Measurements from ENCODE around the gene GATC. TPM values are rescaled to one million over a fixed set of nuclear protein-coding genes. Genes with fewer than 3 reads are reported as not detected.
"Not testable (repeated sequence)": the region's sequence is repeated elsewhere in the genome, so short reads cannot be mapped to it uniquely, and the experiment has no call there.

Gene GATC
- total RNA-seq, 1 experiment from 2014 or later: 19.8 TPM

GRCh38 chr12:120421701-120422100 is 24.5 kb upstream of the GATC start:
- Histone ChIP-seq H3K36me3 (replicated peaks; ENCODE audit: control insufficient read depth, insufficient read depth, low read length) (no peaks in the 10 kb centered on the region), H3K4me3 (ENCODE audit: insufficient read depth, low read depth, low read length) (no peak overlapping the region), H3K27me3 (ENCODE audit: control insufficient read depth, insufficient read depth, low read length) (no peaks in the 10 kb centered on the region; the same call in 1 of the 2 replicates)
- no peak for DNase-seq

GRCh38 chr12:120422892-120423456 is 23.3 kb upstream of the GATC start:
- Histone ChIP-seq H3K4me3 (ENCODE audit: insufficient read depth, low read depth, low read length) (no peak overlapping the region), H3K36me3 (replicated peaks; ENCODE audit: control insufficient read depth, insufficient read depth, low read length) (no peaks in the 10 kb centered on the region), H3K27me3 (ENCODE audit: control insufficient read depth, insufficient read depth, low read length) (no peaks in the 10 kb centered on the region; the same call in 1 of the 2 replicates)
- no peak for DNase-seq

DNA sequence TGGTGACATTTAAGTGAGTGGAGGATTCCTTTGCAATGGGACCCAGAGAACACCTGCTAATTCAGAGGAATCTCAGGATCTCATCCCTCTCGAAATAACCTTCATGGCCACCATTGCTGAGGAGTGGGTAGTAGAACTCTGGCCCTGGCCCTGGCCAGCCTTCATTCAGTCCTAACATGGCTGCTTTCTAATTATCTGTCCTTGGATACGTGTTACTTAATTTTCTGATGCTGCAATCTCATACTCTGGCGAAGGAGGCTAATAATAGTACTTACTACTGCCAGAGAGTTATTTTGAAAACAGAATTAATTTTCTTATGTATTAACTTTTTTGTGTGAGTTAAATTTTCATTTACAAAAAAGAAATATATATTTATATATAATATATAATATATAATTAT is 20.4 kb upstream of the GATC start:
- Histone ChIP-seq H3K27me3 (ENCODE audit: control insufficient read depth, insufficient read depth, low read length) (no peaks in the 10 kb centered on the region; the same call in 1 of the 2 replicates), H3K4me3 (ENCODE audit: insufficient read depth, low read depth, low read length) (no peak overlapping the region), H3K36me3 (replicated peaks; ENCODE audit: control insufficient read depth, insufficient read depth, low read length) (no peaks in the 10 kb centered on the region)
- DNase-seq: no peak

- no peak for DNase-seq
- H3K4me3 ChIP-seq (ENCODE audit: insufficient read depth, low read depth, low read length): no peak overlapping the region
- H3K27me3 ChIP-seq (ENCODE audit: control insufficient read depth, insufficient read depth, low read length): no peaks in the 10 kb centered on the region
- no peaks in the 10 kb centered on the region for H3K36me3 ChIP-seq (replicated peaks; ENCODE audit: control insufficient read depth, insufficient read depth, low read length)
Observed at GRCh38 chr12:120428597-120429229, 17.5 kb upstream of the GATC start.

- Histone ChIP-seq H3K27me3 (ENCODE audit: control insufficient read depth, insufficient read depth, low read length) (no peaks in the 10 kb centered on the region), H3K36me3 (replicated peaks; ENCODE audit: control insufficient read depth, insufficient read depth, low read length) (no peaks in the 10 kb centered on the region), H3K4me3 (ENCODE audit: insufficient read depth, low read depth, low read length) (no peak overlapping the region)
- no peak for DNase-seq
Observed at GRCh38 chr12:120429368-120429767, 16.9 kb upstream of the GATC start.

DNA sequence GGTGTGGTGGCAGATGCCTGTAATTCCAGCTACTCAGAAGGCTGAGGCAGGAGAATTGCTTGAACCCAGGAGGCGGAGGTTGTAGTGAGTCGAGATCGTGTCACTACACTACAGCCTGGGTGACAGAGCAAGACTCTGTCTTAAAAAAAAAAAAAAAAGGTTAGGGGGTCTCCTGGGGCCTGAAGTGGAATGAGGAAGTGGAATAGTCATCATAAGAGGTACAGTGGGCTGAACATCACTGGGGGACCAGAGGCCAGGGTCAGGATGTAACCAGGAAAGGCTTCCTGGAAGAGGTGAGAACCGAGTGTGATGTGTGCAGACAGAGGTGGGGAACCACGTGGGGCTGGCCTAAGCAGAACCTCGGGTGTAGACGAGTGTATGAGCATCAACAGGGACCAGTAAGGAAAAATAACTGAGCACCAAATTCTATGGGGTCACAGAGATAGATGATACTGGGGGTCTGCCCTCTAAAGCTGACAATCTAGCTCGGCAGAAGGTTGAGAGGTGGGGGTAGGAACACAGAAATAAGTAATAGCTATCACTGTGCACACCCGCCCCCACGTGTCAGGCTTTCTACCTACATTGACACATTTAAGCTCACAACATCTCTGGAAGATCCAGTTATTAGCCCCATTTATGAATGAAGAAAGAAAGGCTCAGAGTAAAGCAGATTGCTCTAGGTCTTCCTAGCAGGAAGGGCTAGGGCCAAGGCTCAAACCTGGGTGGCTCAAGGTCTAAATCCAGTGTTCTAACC is 13.3 kb upstream of the GATC start:
- no peak overlapping the region for H3K4me3 ChIP-seq (ENCODE audit: insufficient read depth, low read depth, low read length)
- no peaks in the 10 kb centered on the region for H3K36me3 ChIP-seq (replicated peaks; ENCODE audit: control insufficient read depth, insufficient read depth, low read length)
- DNase-seq: no peak
- no peaks in the 10 kb centered on the region for H3K27me3 ChIP-seq (ENCODE audit: control insufficient read depth, insufficient read depth, low read length)

DNA sequence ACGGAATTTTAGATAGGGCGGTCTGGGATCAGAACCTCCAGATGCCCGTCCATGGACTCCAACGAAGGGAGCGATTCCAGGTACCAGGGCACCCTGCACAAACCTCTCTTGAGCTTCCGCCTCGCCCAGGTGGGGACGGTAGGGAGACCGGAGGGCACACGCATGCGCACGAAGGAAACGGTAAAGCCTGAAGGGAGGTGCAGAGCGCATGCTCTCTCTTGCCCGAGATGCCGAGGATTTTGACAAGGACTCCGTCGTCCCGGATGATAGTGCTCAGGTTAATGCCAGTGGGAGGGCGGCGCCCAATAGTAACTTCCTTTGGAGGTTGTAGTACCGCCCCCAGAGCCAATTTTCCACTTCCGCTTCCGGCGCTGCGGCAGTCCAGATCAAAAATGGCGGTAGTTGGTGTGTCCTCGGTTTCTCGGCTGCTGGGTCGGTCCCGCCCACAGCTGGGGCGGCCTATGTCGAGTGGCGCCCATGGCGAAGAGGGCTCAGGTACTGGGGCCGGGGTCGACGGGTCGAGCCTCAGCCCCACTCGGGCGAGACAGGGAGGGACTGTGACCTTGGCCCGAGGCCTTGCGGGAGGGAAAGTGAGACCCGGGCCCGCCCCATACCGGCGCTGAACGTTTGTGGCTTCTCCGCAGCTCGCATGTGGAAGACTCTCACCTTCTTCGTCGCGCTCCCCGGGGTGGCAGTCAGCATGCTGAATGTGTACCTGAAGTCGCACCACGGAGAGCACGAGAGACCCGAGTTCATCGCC is 8.3 kb upstream of the GATC start, which contains the start of gene COX6A1:
Gene COX6A1 (plus strand): TSS at position 379 of the 760 bp plus-strand sequence. CDS start 14 bp downstream, at position 393.
- no peaks in the 10 kb centered on the region for H3K27me3 ChIP-seq (ENCODE audit: control insufficient read depth, insufficient read depth, low read length)
- H3K4me3 ChIP-seq (ENCODE audit: insufficient read depth, low read depth, low read length): peak within 1 kb of the TSS; percentile 90
- peaks cover 7% of the 10 kb centered on the region for H3K36me3 ChIP-seq (replicated peaks; ENCODE audit: control insufficient read depth, insufficient read depth, low read length)
- DNase-seq: peak; percentile 93

DNA sequence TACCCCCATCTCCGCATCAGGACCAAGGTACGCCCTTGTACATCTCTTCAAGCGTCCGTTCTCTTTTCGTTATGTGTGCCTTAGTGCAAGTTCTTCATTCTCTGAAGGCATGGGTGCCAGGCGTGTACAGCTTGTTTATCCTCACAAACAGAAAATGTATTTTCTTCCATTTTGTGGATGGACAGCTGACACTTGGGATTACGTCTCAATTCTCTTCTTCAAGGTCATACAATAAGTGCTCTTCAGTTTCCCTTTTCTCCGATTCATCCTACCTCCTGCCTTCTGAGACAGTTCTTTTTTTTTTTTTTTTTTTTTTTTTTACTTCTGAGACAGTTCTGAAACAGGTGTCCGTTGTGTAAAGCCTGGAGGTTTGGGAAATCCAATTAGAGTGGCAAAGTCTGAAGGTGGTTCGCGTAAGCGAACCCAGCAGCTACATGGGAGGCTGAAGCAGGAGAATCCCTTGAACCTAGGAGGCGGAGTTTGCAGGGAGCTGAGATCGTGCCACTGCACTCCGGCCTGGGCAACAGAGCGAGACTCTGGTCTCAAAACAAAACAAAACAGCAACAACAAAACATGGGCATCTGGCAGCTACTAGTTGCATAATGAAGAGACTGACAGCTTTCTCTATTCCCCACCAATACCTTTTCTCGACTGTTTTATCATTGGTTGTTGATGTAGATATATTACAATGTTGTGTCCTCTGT is 7.6 kb upstream of the GATC start:
- no peak for DNase-seq
- peak overlapping the region; percentile 90 for H3K4me3 ChIP-seq (ENCODE audit: insufficient read depth, low read depth, low read length)
- H3K27me3 ChIP-seq (ENCODE audit: control insufficient read depth, insufficient read depth, low read length): no peaks in the 10 kb centered on the region
- peaks cover 7% of the 10 kb centered on the region for H3K36me3 ChIP-seq (replicated peaks; ENCODE audit: control insufficient read depth, insufficient read depth, low read length)

DNA sequence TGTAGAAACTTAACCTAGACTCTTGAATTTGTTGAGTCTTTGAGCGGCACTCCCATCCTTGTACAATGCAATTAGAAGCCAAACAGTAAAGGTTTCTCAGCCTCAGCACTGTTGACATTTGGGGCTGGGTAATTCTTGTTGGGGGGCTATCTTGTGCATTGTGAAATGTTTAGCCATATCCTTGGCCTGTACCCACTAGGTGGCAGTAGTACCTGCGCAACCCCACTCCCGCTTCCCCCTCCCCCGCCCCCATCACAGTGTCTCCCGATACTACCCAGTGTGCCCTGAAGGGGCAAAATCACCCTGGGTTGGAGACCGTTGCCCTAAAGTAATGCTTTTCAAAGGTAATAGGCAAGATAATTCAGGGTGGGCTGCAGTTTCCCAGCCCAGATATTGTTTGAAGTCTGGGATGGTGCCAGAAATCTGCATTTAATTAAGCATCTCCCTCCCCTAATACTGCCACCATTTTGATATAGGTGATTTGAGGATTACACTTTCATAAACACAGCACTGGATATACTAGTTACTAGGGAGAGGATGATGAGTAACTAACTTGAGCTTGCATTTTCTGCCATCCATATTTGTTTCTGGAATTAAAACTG is 6.5 kb upstream of the GATC start:
- no peak overlapping the region for H3K4me3 ChIP-seq (ENCODE audit: insufficient read depth, low read depth, low read length)
- H3K36me3 ChIP-seq (replicated peaks; ENCODE audit: control insufficient read depth, insufficient read depth, low read length): peaks cover 13% of the 10 kb centered on the region
- DNase-seq: peak; percentile 91
- H3K27me3 ChIP-seq (ENCODE audit: control insufficient read depth, insufficient read depth, low read length): no peaks in the 10 kb centered on the region

DNA sequence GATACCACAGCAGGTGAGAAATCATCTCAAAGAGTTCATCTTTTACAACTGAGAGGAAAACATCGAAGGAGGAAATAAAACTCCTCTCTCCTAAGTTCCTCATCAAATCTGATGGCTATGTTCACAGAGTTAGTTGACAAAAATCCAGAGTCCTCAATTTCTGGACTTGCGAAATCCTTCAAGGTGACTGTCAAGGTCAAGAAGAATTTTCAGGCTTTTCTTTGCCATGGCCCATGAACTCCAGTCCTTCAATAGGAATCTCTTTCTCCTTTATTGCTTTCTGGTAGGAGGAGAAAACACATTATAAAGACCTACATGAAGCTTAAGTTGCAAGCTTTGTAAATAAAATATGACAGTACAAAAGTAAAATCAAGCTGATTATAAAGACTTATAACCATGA is 1.6 kb upstream of the GATC start:
- Histone ChIP-seq H3K36me3 (replicated peaks; ENCODE audit: control insufficient read depth, insufficient read depth, low read length) (peaks cover 15% of the 10 kb centered on the region), H3K27me3 (ENCODE audit: control insufficient read depth, insufficient read depth, low read length) (no peaks in the 10 kb centered on the region), H3K4me3 (ENCODE audit: insufficient read depth, low read depth, low read length) (no peak overlapping the region)
- DNase-seq: no peak

GRCh38 chr12:120446844-120447178 is 567 bp downstream of the GATC start:
- H3K27me3 ChIP-seq (ENCODE audit: control insufficient read depth, insufficient read depth, low read length); DNase-seq: not testable (repeated sequence)
- Histone ChIP-seq H3K4me3 (ENCODE audit: insufficient read depth, low read depth, low read length) (peak overlapping the region; percentile 99), H3K36me3 (replicated peaks; ENCODE audit: control insufficient read depth, insufficient read depth, low read length) (peaks cover 12% of the 10 kb centered on the region)

DNA sequence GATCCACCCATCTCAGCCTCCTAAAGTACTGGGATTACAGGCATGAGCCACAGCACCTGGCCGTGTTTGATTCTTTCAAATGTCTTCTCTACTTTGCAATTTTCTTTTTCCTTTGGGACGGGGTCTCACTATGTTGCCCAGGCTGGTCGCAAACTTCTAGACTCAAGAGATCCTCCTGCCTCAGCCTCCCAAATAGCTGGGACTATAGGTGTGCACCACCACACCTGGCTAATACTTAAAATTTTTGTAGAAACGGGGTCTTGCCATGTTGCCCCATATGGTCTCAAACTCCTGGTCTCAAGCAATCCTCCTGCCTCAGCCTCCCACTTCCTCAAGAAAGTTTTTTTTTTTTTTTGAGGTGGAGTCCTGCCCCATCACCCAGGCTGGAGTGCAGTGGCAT is 1.7 kb downstream of the GATC start:
- no peaks in the 10 kb centered on the region for H3K27me3 ChIP-seq (ENCODE audit: control insufficient read depth, insufficient read depth, low read length)
- peaks cover 14% of the 10 kb centered on the region for H3K36me3 ChIP-seq (replicated peaks; ENCODE audit: control insufficient read depth, insufficient read depth, low read length)
- no peak overlapping the region for H3K4me3 ChIP-seq (ENCODE audit: insufficient read depth, low read depth, low read length)
- DNase-seq: no peak

- not testable (repeated sequence) for H3K27me3 ChIP-seq (ENCODE audit: control insufficient read depth, insufficient read depth, low read length); DNase-seq; H3K4me3 ChIP-seq (ENCODE audit: insufficient read depth, low read depth, low read length)
- H3K36me3 ChIP-seq (replicated peaks; ENCODE audit: control insufficient read depth, insufficient read depth, low read length): peaks cover 17% of the 10 kb centered on the region
Observed at GRCh38 chr12:120452524-120452923, 6.3 kb downstream of the GATC start.

Data from H7 (cell line).